ENCODE data around the gene C4orf50. TPM values are rescaled to one million over a fixed set of nuclear protein-coding genes. Genes with fewer than 3 reads are reported as not detected.

Gene C4orf50
- total and polyA plus RNA-seq, 10 of the 15 experiments (the other 5 are each of a cell fraction or from before 2014, with no cell fraction given): 0.04 to 0.09 (median 0.05) TPM; not detected in 3

DNA sequence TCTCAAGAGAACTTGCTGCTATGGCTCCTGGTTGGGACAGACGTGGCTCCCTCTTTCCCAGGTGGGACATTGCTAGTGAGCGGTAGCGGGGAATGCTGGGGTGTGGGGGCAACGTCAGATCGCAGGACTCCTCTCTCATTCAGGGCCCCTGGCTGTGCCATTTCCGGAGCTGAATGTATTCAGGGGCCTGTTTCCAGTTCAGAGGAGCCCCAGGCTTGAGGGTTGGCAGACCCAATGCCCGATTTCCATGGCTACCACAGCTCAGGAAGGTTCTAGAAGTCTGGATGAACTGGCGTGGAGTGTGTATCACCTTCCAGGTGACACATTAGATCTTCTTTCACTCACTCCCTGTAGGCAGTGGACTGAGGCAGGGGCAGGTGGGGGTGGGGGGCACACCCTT is 99.2 kb downstream of the C4orf50 start:
- no peak for DNase-seq (ENCODE audit: low read depth, low spot score)
- no peaks in the 10 kb centered on the region for H3K36me3 ChIP-seq (ENCODE audit: control insufficient read depth in 2 of 2, insufficient read depth in 2 of 2, low read length in 1 of 2)
- H4K20me1 ChIP-seq (ENCODE audit: control insufficient read depth, insufficient read depth): no peaks in the 10 kb centered on the region
- in situ Hi-C loops (cut with MboI) (no loop called here), intact Hi-C loops (cut with micrococcal nuclease; ENCODE audit: unreplicated experiment) (no loop called here)
- ChIA-PET POLR2A (no interaction called here), SMC1A (ENCODE audit: uncharacterized antibody, unreplicated experiment) (no interaction called here), RAD21 (ENCODE audit: unreplicated experiment) (no interaction called here), CTCF (no interaction called here)
- no peak overlapping the region for H3K4me2 ChIP-seq (ENCODE audit: control insufficient read depth, insufficient read depth)
- ATAC-seq: no peak
- no peaks in the 10 kb centered on the region; the same call in 2 of the 3 replicates for H3K9me3 ChIP-seq (replicated peaks; ENCODE audit: control insufficient read depth, insufficient read depth, low read length)
- TF ChIP-seq PAX8 (IDR thresholded peaks at IDR 0.05) (no peak), BHLHE40 (IDR thresholded peaks at IDR 0.05; ENCODE audit: borderline replicate concordance in 1 of 2, low read depth in 2 of 2, low read length in 1 of 2) (no peak), HDAC2 (IDR thresholded peaks at IDR 0.05) (no peak), ETV6 (conservative IDR thresholded peaks at IDR 0.05 in 1 of 2, IDR thresholded peaks at IDR 0.05 in 1 of 2; ENCODE audit: borderline replicate concordance in 1 of 2, low read depth in 1 of 2) (no peak), EZH2 (IDR thresholded peaks at IDR 0.05; ENCODE audit: borderline replicate concordance, control insufficient read depth, low read depth, low read length) (no peak), POLR2AphosphoS5 (IDR thresholded peaks at IDR 0.05; ENCODE audit: low read length) (no peak), SMAD1 (IDR thresholded peaks at IDR 0.05; ENCODE audit: low read depth, partially characterized antibody) (no peak), MYC (IDR thresholded peaks at IDR 0.05; ENCODE audit: insufficient read depth, insufficient read length, insufficient replicate concordance, low read length, severe bottlenecking) (no peak), YBX1 (IDR thresholded peaks at IDR 0.05) (no peak), NBN (IDR thresholded peaks at IDR 0.05) (no peak)
- TF ChIP-seq, protein P1, sequence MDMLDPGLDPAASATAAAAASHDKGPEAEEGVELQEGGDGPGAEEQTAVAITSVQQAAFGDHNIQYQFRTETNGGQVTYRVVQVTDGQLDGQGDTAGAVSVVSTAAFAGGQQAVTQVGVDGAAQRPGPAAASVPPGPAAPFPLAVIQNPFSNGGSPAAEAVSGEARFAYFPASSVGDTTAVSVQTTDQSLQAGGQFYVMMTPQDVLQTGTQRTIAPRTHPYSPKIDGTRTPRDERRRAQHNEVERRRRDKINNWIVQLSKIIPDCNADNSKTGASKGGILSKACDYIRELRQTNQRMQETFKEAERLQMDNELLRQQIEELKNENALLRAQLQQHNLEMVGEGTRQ (IDR thresholded peaks at IDR 0.05; ENCODE audit: borderline replicate concordance, low read depth, low read length): no peak
- TF ChIP-seq, protein P2, sequence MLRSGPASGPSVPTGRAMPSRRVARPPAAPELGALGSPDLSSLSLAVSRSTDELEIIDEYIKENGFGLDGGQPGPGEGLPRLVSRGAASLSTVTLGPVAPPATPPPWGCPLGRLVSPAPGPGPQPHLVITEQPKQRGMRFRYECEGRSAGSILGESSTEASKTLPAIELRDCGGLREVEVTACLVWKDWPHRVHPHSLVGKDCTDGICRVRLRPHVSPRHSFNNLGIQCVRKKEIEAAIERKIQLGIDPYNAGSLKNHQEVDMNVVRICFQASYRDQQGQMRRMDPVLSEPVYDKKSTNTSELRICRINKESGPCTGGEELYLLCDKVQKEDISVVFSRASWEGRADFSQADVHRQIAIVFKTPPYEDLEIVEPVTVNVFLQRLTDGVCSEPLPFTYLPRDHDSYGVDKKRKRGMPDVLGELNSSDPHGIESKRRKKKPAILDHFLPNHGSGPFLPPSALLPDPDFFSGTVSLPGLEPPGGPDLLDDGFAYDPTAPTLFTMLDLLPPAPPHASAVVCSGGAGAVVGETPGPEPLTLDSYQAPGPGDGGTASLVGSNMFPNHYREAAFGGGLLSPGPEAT (IDR thresholded peaks at IDR 0.05; ENCODE audit: low read depth): no peak
- TF ChIP-seq, protein P3, sequence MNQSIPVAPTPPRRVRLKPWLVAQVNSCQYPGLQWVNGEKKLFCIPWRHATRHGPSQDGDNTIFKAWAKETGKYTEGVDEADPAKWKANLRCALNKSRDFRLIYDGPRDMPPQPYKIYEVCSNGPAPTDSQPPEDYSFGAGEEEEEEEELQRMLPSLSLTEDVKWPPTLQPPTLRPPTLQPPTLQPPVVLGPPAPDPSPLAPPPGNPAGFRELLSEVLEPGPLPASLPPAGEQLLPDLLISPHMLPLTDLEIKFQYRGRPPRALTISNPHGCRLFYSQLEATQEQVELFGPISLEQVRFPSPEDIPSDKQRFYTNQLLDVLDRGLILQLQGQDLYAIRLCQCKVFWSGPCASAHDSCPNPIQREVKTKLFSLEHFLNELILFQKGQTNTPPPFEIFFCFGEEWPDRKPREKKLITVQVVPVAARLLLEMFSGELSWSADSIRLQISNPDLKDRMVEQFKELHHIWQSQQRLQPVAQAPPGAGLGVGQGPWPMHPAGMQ (IDR thresholded peaks at IDR 0.05; ENCODE audit: borderline replicate concordance): no peak
- H3K4me3 ChIP-seq: no peak overlapping the region
- H2AFZ ChIP-seq (ENCODE audit: control insufficient read depth, low read depth, low read length): no peak overlapping the region
- no peak overlapping the region for H3K27ac ChIP-seq (ENCODE audit: control insufficient read depth, insufficient read depth)
- no TSS peak for BruUV-seq (replicated peaks)
- 32% methylated on average over 8 of the region's 8 CpGs for WGBS (ENCODE audit: insufficient coverage, insufficient replicate concordance, low lambda C conversion rate, missing lambda C conversion rate)
- no peaks in the 10 kb centered on the region for H3K27me3 ChIP-seq (replicated peaks in 1 of 2; ENCODE audit: control insufficient read depth in 2 of 2, insufficient read depth in 2 of 2, low read length in 1 of 2)
- no peak overlapping the region for H3K9ac ChIP-seq (ENCODE audit: control insufficient read depth, insufficient read depth, low read length)
- no peaks in the 10 kb centered on the region for H3K4me1 ChIP-seq (ENCODE audit: control insufficient read depth, insufficient read depth, low read length)
- FAIRE-seq: no peak
- H3K79me2 ChIP-seq (ENCODE audit: control insufficient read depth, insufficient read depth, low read length): no peaks in the 10 kb centered on the region

Data from GM12878 (cell line).